Activated naive CD4-positive, alpha-beta T cell treated with anti-CD3 and anti-CD28 coated beads for 36 hours (primary cell): Measurements from ENCODE around the gene RNF181. TPM values are rescaled to one million over a fixed set of nuclear protein-coding genes. Genes with fewer than 3 reads are reported as not detected.

ENCODE experiments used
- CTCF ChIA-PET: fragments of 350-600 bp; sonication (Branson Sonifier 250); formaldehyde crosslinking; loops from one replicate; lab custom pipeline; 2021; ENCODE audit warnings: antibody characterized with exemption; lab: Charles Lee
- DNase-seq: peaks from one replicate; pipeline ENCODE4 v3.0.0-alpha.2; 2020
- H3K27ac Mint-ChIP-seq: one replicate; pipeline ENCODE4 v1.8.0; 2021; ENCODE audit warnings: mild to moderate bottlenecking, mixed read lengths
- H3K27me3 Mint-ChIP-seq: one replicate; pipeline ENCODE4 v1.8.0; 2021; ENCODE audit warnings: low read depth, mixed read lengths
- H3K36me3 Mint-ChIP-seq: one replicate; pipeline ENCODE4 v1.8.0; 2021; ENCODE audit warnings: low read depth, mixed read lengths
- H3K4me1 Mint-ChIP-seq: one replicate; pipeline ENCODE4 v1.8.0; 2021; ENCODE audit warnings: low read depth, mixed read lengths
- H3K4me3 Mint-ChIP-seq: one replicate; pipeline ENCODE4 v1.8.0; 2021; ENCODE audit warnings: mild to moderate bottlenecking, moderate library complexity, mixed read lengths
- H3K9me3 Mint-ChIP-seq: one replicate; pipeline ENCODE4 v1.8.0; 2021; ENCODE audit warnings: mixed read lengths
- intact Hi-C: fragments of 100-400 bp; cut with micrococcal nuclease; formaldehyde crosslinking; loops from one replicate; pipeline ENCODE4 v1.15.1; 2023
- total RNA-seq, 2 experiments: library from RNA; stranded (reverse); gene quantifications; one replicate each; pipeline ENCODE4 v1.2.3, GENCODE V29; 2021

RNF181 gene, protein sequence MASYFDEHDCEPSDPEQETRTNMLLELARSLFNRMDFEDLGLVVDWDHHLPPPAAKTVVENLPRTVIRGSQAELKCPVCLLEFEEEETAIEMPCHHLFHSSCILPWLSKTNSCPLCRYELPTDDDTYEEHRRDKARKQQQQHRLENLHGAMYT
- total RNA-seq: 10 to 100 TPM; 86.8 to 96.1 TPM

DNA sequence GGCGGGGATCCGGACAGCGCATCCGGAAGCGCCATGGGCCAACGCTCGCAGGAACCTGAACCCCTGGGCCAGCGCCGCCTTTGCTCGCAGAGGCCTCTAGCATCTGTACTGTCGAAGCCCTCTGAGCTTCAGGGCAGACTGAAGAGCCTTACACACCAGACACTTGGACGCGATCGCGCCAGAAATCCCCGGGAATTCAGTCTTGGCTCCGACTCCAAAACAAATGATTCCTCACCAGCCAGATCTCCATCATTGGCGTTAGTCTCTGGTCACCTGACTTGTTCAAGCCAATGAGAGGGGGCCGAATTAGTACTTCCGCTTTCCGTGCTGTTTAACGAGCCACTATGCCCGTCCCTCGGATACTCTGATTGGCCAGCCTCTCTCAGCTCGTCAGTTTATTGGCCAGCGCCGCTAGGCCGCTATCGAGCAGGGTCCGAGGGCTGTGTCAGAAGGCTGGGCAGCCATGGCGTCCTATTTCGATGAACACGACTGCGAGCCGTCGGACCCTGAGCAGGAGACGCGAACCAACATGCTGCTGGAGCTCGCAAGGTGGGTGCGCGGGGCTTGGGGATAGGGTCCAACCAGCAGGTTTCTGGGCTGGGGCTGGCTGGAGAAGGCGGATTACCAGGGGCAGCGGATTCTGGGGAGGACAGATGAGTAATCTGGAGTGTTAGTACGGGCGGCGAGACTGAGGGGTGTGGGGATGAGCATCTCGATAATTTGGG, at the start of gene RNF181:
Gene RNF181, plus strand, starts transcription at position 445 of the 725 bp plus-strand sequence. Its CDS starts 19 bp downstream, at position 464.
- no peaks in the 10 kb centered on the region for H3K27me3 Mint-ChIP-seq
- CTCF ChIA-PET: interaction anchor here (0.6 to 2.4 kb wide), 7 partner anchors 10 to 294 kb away, joined by 3 to 11 read pairs (median 4); no protein-coding TSS in a partner anchor
- peaks cover 31% of the 10 kb centered on the region for H3K4me1 Mint-ChIP-seq
- peak within 1 kb of the TSS; percentile 97 for H3K4me3 Mint-ChIP-seq
- H3K36me3 Mint-ChIP-seq: peaks cover 5% of the 10 kb centered on the region
- H3K27ac Mint-ChIP-seq: peak within 1 kb of the TSS; percentile 92
- intact Hi-C loops: loop anchor here (1.0 kb wide), 2 partner anchors 8 to 34 kb away; partner anchors contain the start of gene GGCX
- DNase-seq: peak; percentile 96
- H3K9me3 Mint-ChIP-seq: no peaks in the 10 kb centered on the region

DNA sequence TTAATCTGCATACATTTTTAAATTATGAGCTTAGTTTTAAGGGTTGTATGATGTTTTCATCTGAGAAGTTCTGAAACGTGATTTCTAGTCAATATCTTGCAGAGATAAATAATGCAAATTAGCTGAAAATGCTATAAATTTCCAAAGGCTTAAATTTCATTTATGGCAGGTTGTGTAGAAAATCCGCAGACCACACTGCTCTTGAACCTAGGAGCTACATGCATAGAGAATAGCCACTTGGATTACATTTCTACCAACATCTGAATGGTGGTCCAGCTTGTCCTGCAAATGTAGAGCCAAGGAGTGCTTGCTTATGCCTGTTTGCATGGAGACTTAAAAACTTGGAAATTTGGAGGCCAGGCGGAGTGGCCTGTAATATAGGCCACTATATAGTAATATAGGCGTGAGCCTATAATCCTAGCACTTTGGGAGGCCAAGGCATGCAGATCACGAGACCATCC, 49.7 kb upstream of the RNF181 start:
- Mint-ChIP-seq H3K9me3 (no peaks in the 10 kb centered on the region), H3K27ac (peak overlapping the region; percentile 69), H3K4me1 (peaks cover 33% of the 10 kb centered on the region), H3K27me3 (no peaks in the 10 kb centered on the region), H3K4me3 (no peak overlapping the region), H3K36me3 (peaks cover 39% of the 10 kb centered on the region)
- CTCF ChIA-PET: interaction anchor here (1.2 to 1.3 kb wide), 3 partner anchors 125 to 154 kb away, joined by 4 to 12 read pairs (median 5); no protein-coding TSS in a partner anchor
- intact Hi-C loops: no loop called here
- DNase-seq: no peak

DNA sequence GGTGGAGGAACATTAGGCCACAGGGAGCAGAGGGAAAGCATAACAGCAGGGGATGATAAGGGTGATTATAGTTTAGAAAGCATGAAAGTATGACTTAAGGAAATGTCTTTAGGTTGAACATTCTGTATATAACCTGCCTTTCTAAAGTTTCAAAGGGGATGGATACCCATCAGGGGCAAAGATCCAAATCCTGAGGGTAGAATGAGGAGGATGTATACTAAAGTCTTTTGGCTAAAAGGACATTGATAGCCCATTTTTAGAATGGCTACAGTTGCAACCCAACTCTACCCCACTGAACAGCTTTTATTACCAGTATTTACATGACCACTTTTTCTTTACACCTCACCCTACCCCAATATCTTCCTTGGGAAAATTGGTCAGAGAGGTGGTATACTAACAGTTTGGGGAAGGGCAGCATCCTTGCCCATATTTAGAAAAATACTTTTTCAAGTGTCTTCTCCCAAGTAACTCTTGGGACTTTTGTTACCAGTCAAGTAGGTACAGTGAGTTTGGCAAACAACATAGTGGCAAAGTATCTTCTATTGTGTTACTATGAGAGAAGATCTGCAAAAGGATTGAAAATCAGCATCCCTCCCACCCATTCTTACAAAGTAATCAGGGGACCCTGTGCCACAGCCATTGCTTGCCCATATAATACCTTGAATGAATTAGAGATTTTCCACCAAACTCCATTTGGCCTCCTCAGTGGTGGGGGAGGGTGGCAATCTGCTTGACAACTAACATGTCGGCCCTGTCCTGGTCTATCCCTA, 48.3 kb upstream of the RNF181 start:
- peaks cover 18% of the 10 kb centered on the region for H3K4me1 Mint-ChIP-seq
- H3K9me3 Mint-ChIP-seq: no peaks in the 10 kb centered on the region
- CTCF ChIA-PET: interaction anchor here (1.3 to 11.2 kb wide), 4 partner anchors 8 to 155 kb away, joined by 4 to 282 read pairs (median 76); partner anchors contain the start of genes GGCX, MAT2A and SH2D6
- H3K27me3 Mint-ChIP-seq: no peaks in the 10 kb centered on the region
- H3K36me3 Mint-ChIP-seq: peaks cover 26% of the 10 kb centered on the region
- intact Hi-C loops: no loop called here
- DNase-seq: no peak
- peak overlapping the region; percentile 2 for H3K4me3 Mint-ChIP-seq
- H3K27ac Mint-ChIP-seq: peak overlapping the region; percentile 69

DNA sequence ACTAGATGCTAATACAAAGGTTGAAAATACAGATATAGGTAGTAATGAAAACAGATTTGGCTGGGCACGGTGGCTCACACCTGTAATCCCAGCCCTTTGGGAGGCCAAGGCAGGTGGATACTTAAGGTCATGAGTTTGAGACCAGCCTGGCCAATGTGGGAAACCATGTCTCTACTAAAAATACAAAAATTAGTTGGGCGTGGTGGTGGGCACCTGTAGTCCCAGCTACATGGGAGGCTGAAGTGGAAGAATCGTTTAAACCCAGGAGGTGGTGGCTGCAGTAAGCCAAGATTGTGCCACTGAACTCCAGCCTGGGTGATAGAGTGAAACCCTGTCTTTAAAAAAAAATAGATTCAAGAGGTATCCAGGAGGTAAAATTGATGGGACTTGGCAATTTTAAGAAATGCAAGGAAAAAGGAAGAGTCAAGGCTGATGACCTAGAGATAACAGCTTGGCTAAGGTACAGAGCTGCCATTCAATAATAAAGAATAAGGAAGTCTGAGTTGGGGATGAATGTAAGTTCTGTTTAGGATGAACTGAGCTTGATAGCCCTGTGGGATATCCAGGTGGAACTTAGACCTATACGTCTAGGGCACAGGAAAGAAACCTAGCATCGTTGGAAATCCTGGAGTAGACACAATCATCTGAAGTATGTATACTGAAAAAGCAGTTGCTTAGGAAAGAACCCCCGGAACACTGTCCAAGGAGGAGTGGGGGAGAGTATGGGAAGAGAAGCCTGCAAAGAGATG, 47.5 kb upstream of the RNF181 start:
- Mint-ChIP-seq H3K9me3 (no peaks in the 10 kb centered on the region), H3K4me3 (peak overlapping the region; percentile 2), H3K27me3 (no peaks in the 10 kb centered on the region), H3K36me3 (peaks cover 18% of the 10 kb centered on the region), H3K4me1 (peaks cover 10% of the 10 kb centered on the region), H3K27ac (peak overlapping the region; percentile 21)
- CTCF ChIA-PET: interaction anchor here (1.0 to 11.2 kb wide), 7 partner anchors 9 to 156 kb away, joined by 3 to 282 read pairs (median 41); partner anchors contain the start of genes GGCX, MAT2A and SH2D6
- intact Hi-C loops: no loop called here
- no peak for DNase-seq

DNA sequence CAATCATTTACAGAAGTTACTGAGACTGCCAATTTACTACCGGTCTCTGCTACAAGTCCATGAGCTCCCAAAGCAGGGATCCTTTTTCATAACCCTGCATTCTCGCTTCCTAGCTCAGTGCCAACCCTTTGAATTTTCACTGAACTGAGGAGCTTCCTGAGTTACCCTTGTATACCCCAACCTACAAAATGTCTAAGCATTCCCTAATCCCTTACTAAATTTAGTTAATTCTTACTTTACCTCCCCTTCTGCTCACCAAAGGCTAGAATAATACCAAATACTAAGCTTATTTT, 47.0 kb upstream of the RNF181 start:
- H3K4me3 Mint-ChIP-seq: no peak overlapping the region
- no peak overlapping the region for H3K27ac Mint-ChIP-seq
- peaks cover 7% of the 10 kb centered on the region for H3K4me1 Mint-ChIP-seq
- peaks cover 13% of the 10 kb centered on the region for H3K36me3 Mint-ChIP-seq
- H3K9me3 Mint-ChIP-seq: no peaks in the 10 kb centered on the region
- H3K27me3 Mint-ChIP-seq: no peaks in the 10 kb centered on the region
- intact Hi-C loops: no loop called here
- CTCF ChIA-PET: interaction anchor here (1.0 to 11.2 kb wide), 7 partner anchors 9 to 156 kb away, joined by 3 to 282 read pairs (median 41); partner anchors contain the start of genes GGCX, MAT2A and SH2D6
- no peak for DNase-seq

DNA sequence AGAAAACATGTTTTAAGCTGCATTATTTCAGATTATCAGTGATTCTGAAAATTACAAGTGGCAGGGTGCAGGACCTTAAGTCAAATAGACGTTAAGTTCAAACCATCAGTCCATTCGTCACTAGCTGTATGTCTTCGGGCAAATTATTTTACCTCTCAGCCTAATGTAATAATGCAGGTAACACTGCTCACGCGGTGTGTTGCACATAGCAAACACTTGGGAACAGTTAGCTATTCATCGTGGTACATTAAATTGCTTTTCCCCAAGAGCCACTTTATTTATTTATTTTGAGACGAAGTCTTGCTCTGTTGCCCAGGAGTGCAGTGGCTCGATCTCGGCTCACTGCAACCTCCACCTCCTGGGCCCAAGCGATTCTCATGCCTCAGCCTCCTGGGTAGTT, 46.5 kb upstream of the RNF181 start:
- no peaks in the 10 kb centered on the region for H3K9me3 Mint-ChIP-seq
- no peak for DNase-seq
- H3K27ac Mint-ChIP-seq: no peak overlapping the region
- H3K4me1 Mint-ChIP-seq: peaks cover 3% of the 10 kb centered on the region
- H3K36me3 Mint-ChIP-seq: peaks cover 8% of the 10 kb centered on the region
- CTCF ChIA-PET: interaction anchor here (1.0 to 11.2 kb wide), 8 partner anchors 10 to 157 kb away, joined by 3 to 282 read pairs (median 24); partner anchors contain the start of genes GGCX, MAT2A and SH2D6
- intact Hi-C loops: no loop called here
- no peaks in the 10 kb centered on the region for H3K27me3 Mint-ChIP-seq
- H3K4me3 Mint-ChIP-seq: no peak overlapping the region

DNA sequence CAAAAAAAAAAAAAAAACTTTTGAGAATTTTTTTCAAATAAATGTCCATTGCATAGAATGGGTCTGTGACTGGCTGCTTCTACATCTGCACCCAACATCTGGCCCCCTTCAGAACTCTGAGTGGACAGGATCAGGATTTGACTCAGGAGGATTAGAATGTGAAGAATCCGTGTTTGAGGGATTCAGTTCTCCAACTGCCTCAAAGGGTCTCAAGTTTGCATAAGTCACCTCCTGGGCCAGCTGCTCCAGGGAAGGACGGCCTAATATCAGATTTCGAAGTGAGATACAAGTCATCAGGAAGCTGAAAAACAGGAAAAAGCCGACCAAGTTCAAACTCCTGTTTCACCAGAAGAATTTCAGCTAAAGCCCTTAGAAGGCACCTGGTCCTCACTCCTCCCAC, 45.7 kb upstream of the RNF181 start:
- H3K4me3 Mint-ChIP-seq: no peak overlapping the region
- H3K36me3 Mint-ChIP-seq: peaks cover 5% of the 10 kb centered on the region
- no peak for DNase-seq
- no peaks in the 10 kb centered on the region for H3K4me1 Mint-ChIP-seq
- intact Hi-C loops: no loop called here
- no peak overlapping the region for H3K27ac Mint-ChIP-seq
- H3K9me3 Mint-ChIP-seq: no peaks in the 10 kb centered on the region
- CTCF ChIA-PET: interaction anchor here (1.4 to 11.2 kb wide), 7 partner anchors 11 to 157 kb away, joined by 3 to 282 read pairs (median 41); partner anchors contain the start of genes GGCX, MAT2A and SH2D6
- no peaks in the 10 kb centered on the region for H3K27me3 Mint-ChIP-seq

DNA sequence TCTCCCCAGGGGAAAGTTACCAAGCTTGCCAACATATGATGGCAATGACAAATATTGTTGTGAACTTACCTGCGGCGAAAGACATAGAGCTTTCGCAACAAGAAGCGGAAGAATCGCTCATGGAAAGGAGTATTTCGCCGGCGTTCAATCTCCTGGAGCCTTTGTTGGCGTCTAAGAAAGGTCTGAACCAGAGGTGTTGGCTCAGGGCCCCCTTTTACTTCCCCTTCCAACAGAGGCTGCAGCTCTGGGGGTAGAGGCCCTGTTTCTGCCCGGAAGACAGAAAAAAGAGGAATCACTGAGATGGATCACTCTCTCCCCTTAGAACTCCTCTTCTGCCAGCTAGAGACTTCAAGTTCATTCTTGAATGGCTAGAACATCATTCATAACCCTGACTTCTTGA, 45.1 kb upstream of the RNF181 start:
- no peak overlapping the region for H3K4me3 Mint-ChIP-seq
- peaks cover 3% of the 10 kb centered on the region for H3K36me3 Mint-ChIP-seq
- no peaks in the 10 kb centered on the region for H3K27me3 Mint-ChIP-seq
- H3K27ac Mint-ChIP-seq: no peak overlapping the region
- CTCF ChIA-PET: interaction anchor here (0.7 to 11.2 kb wide), 16 partner anchors 8 to 223 kb away, joined by 3 to 282 read pairs (median 8); partner anchors contain the start of genes GGCX, MAT2A, SH2D6 and TGOLN2
- peaks cover 2% of the 10 kb centered on the region for H3K4me1 Mint-ChIP-seq
- no peaks in the 10 kb centered on the region for H3K9me3 Mint-ChIP-seq
- DNase-seq: no peak
- intact Hi-C loops: no loop called here

DNA sequence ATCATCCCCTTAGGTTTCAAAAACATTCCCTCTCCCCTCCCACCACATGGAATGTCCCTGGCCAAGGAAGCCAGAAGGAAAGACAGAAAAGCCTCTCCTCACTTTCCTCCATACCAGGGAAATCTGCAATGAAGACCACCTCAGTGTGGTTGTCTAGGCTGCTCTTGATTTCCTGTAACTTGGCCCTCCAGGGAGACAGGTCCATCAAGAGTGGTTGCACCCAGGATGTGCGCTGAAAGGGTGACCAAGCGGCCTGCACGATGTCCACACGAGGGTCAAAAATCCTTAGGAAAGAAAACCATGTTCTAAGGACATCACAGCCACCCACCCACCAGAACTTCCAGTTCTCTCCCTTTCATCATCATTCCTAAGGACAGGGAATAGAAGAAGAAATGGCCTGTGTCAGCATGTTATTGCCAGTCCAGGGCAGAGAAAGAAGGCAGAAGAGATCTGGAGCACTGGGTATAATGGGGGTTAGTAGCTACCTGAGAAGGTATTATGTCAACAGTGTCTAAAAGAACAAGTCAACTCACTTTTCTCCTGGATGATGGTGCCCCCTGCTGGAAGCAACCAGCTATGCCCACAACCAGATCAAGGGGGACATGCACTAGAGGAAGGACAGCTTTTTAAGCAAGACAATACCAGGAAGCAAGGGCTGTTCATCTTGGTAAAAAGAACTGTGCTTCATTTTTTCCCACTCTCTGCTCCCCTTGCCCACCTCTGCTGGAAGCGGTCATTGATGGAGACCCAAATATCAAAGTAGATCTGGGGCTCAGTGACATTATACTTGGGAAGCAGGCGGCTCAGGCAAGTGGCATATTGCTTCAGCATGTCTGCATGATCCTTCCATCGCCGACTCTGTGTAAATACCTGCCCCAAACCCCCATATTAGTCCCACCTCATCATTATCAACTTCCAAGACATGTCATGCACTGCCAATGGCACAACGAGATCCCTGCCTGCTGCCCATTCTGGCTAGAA, 43.6 kb upstream of the RNF181 start:
- H3K27ac Mint-ChIP-seq: no peak overlapping the region
- CTCF ChIA-PET: interaction anchor here (0.6 to 11.2 kb wide), 28 partner anchors 9 to 252 kb away, joined by 3 to 282 read pairs (median 6); partner anchors contain the start of genes ELMOD3, GGCX, MAT2A and RETSAT
- H3K4me3 Mint-ChIP-seq: no peak overlapping the region
- no peaks in the 10 kb centered on the region for H3K27me3 Mint-ChIP-seq
- H3K36me3 Mint-ChIP-seq: peaks cover 4% of the 10 kb centered on the region
- intact Hi-C loops: loop anchor here (1.0 kb wide), 3 partner anchors 132 to 252 kb away; no protein-coding TSS in a partner anchor
- DNase-seq: peak; percentile 95
- H3K9me3 Mint-ChIP-seq: no peaks in the 10 kb centered on the region
- H3K4me1 Mint-ChIP-seq: peaks cover 2% of the 10 kb centered on the region

DNA sequence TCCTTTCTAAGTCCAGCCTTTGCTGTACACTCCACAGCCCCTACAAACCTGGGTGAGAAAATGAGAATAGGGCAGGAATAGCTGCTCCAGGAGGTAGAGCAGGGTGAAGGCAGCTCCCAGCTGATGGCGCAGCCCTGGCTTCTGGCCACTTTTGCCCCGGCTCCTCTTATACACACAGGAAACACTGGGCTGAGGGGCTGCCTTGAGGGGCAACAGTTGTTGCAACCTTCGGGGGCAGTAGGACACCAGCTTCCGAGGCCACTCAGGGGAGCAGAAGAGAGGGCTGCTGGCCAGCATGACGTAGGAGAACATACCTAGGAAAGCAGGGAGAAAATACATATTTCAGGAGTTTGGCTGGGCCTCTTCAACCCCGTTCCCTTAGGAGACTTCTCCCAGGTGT, 42.4 kb upstream of the RNF181 start:
- DNase-seq: no peak

More for the DNA sequence above, 42.4 kb upstream of the RNF181 start:
- Mint-ChIP-seq H3K36me3 (peaks cover 8% of the 10 kb centered on the region), H3K4me1 (peaks cover 3% of the 10 kb centered on the region), H3K27ac (no peak overlapping the region), H3K4me3 (no peak overlapping the region), H3K9me3 (no peaks in the 10 kb centered on the region), H3K27me3 (no peaks in the 10 kb centered on the region)
- CTCF ChIA-PET: interaction anchor here (0.9 to 11.2 kb wide), 7 partner anchors 14 to 253 kb away, joined by 3 to 282 read pairs (median 4); partner anchors contain the start of genes ELMOD3, MAT2A, RETSAT and SH2D6
- intact Hi-C loops: no loop called here
